Epithelial cell of esophagus (primary cell): ENCODE results near the gene SUGCT.

ENCODE experiments used
- DNase-seq: peaks from one replicate; pipeline ENCODE4 v3.0.0; 2010; ENCODE audit warnings: low read depth
- H3K4me3 ChIP-seq: 2 replicates; pipeline ENCODE4 v1.5.1; 2011; ENCODE audit warnings: mild to moderate bottlenecking, low read length, control low read depth
- TF ChIP-seq, protein P1 (sequence below): IDR thresholded peaks from 2 replicates; pipeline ENCODE4 v1.5.1; 2011; ENCODE audit warnings: low read depth, mild to moderate bottlenecking, low read length, control low read depth, inconsistent platforms; ENCODE audit not compliant: insufficient read depth; ENCODE audit errors: missing control alignments

Gene SUGCT

DNA sequence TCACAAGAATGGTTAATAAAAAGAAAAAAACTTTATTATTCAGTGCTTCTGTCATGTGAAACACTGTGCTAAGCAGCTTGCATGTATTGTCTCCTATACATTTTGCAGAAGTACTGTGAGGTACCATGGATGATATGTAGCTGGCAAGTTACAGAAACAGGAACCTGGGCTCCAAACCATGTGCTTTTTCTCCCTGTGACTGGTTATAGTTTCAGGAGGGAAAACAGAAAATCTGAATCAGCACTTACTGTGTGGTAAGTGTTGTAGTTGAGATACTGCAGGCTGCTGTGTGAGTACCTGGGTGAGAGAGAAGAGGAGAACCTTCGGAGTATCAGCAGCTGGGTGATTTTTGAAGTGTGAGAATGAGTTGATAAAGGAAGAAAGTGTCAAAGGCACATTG is 285.0 kb downstream of the SUGCT start:
- H3K4me3 ChIP-seq = no peak overlapping the region
- TF ChIP-seq, protein P1, sequence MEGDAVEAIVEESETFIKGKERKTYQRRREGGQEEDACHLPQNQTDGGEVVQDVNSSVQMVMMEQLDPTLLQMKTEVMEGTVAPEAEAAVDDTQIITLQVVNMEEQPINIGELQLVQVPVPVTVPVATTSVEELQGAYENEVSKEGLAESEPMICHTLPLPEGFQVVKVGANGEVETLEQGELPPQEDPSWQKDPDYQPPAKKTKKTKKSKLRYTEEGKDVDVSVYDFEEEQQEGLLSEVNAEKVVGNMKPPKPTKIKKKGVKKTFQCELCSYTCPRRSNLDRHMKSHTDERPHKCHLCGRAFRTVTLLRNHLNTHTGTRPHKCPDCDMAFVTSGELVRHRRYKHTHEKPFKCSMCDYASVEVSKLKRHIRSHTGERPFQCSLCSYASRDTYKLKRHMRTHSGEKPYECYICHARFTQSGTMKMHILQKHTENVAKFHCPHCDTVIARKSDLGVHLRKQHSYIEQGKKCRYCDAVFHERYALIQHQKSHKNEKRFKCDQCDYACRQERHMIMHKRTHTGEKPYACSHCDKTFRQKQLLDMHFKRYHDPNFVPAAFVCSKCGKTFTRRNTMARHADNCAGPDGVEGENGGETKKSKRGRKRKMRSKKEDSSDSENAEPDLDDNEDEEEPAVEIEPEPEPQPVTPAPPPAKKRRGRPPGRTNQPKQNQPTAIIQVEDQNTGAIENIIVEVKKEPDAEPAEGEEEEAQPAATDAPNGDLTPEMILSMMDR = no peak
- DNase-seq = no peak

DNA sequence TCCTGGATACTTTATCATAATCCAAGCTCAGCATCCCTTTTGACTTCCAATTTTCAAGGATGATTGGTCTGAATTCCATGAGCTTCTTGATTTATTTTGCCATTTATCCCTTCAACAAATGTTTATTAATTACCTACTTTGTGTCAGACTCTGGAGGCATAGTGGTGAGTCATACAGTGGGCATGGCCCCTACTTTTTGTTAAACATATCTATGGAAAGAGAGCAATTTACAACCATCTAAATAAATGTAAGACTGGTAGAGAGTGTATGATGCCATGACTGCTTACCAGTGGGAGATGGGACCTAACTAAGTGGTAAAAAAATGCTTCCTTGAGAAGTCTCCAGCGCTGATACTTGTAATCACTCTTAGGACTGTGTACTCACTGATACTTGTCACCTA is 286.6 kb downstream of the SUGCT start:
- TF ChIP-seq, protein P1 = no peak
- DNase-seq = no peak
- H3K4me3 ChIP-seq = no peak overlapping the region

DNA sequence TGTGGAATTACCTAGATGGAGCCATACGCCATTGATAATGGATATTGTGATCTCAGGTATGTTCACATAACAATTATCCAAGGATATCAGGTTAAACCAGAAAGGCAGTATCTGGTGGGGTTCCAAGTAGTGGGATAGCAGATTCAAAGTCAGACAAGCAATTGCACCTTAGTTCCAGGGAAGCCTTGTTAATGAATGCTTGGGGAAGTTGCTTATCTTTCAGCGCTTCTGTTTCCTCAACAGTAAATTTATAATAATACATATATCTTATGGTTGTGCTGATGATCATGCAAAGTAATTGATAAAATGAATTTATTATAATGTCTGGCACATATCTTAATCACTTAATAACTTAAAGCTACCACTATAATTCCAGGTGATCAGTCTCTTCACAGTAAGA is 290.9 kb downstream of the SUGCT start:
- TF ChIP-seq, protein P1 = no peak
- no peak overlapping the region for H3K4me3 ChIP-seq
- DNase-seq = no peak

DNA sequence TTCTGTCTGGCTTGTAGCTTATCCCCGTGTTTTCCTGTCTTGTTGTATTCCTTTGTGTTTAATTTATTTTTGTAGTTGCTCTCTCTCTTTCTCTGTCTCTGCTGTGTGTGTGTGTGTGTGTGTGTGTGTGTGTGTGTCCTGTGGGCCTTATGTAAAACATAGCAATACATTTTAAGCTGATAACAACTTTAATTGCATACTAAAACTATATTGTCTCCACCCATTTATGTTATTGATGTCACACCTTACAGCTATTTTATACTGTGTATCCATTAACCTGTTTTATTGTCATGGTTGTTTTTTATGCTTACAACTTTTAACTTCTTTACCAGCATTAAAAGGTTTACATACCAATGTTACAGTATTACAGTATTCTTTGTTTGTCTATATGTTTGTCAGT is 293.6 kb downstream of the SUGCT start:
- TF ChIP-seq, protein P1 = no peak
- no peak for DNase-seq
- no peak overlapping the region for H3K4me3 ChIP-seq

DNA sequence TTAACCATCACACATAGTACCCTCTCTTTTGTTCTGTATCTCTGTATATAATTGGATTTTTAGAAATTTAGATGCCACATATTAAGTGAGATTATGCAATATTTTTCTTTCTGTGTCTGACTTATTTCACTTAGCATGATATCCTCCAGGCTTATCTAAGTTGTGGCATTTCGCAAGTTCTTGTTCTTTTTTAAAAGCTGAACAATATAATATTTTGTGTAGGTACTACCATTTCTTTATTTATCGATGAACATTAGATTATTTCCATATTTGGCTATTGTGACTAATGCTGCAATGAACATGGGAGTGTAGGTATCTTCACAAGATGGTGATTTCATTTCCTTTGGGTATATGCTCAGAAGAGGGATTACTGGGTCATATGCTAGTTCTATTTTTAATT is 295.0 kb downstream of the SUGCT start:
- peak; percentile 9 for DNase-seq
- H3K4me3 ChIP-seq = no peak overlapping the region
- TF ChIP-seq, protein P1 = no peak

DNA sequence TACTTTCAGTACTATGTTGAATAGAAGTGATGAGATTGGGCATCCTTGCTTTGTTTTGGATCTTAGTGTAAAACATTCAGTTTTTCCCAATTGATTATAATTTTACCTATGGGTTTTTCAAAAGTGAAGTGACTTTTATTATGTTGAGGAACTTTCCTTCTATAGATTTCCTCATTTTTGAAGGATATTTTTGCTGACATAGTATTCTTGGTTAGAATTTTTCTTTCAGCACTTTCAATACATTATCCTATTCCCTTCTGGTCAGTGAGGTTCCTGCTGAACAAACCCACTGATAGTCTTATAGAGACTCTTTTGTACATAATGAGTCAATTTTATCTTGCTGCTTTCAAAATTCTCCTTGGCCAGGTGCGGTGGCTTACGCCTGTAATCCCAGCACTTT is 297.2 kb downstream of the SUGCT start:
- TF ChIP-seq, protein P1 = no peak
- DNase-seq = no peak
- no peak overlapping the region for H3K4me3 ChIP-seq

DNA sequence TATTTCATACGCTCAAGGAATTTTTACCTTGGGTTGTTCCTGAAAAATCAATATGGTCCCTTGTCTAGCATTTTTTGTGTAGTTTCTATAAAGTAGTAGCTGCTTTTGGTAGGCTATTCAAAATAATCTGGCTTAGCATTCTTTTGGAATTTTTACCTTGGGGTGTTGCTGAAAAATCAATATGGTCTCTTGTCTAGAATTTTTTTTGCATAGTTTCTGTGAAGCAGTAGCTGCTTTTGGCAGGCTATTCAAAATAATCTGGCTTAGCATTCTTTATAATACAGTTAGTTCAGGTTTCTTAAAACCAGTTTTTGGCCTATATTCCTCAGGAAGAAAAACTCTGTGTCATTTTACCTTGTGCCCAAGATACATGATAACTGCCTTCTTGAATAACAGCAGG is 301.9 kb downstream of the SUGCT start:
- TF ChIP-seq, protein P1 = no peak
- no peak overlapping the region for H3K4me3 ChIP-seq
- no peak for DNase-seq
